GM18499 (cell line): Measurements from ENCODE around the gene RTP2.
"Not testable (repeated sequence)": the region's sequence is repeated elsewhere in the genome, so short reads cannot be mapped to it uniquely, and the experiment has no call there.

Experiments used
- ATAC-seq: cut with Tn5 transposase; IDR thresholded peaks from one replicate; pipeline ENCODE4 v1.9.1; 2021; ENCODE audit warnings: moderate number of reproducible peaks; ENCODE audit not compliant: insufficient read depth, unreplicated experiment

Gene RTP2

DNA sequence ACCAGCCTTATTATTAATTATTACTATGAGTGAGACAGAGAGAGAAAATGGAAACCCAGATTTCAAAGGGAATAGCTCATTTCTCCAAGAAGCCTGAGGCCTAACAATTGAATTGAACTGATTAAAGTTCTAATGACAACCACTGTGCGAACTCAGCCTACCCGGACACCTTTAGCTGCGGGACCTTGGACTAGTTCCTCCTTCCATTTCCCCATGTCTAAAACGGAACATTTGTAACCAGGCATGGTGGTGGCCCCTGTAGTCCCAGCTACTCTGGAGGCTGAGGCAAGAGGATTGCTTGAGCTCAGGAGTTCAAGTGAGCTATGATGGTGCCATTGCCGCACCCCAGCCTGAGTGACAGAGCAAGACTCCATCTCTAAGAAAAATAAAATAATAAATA lies 16.4 kb upstream of the RTP2 start:
- no peak for ATAC-seq

DNA sequence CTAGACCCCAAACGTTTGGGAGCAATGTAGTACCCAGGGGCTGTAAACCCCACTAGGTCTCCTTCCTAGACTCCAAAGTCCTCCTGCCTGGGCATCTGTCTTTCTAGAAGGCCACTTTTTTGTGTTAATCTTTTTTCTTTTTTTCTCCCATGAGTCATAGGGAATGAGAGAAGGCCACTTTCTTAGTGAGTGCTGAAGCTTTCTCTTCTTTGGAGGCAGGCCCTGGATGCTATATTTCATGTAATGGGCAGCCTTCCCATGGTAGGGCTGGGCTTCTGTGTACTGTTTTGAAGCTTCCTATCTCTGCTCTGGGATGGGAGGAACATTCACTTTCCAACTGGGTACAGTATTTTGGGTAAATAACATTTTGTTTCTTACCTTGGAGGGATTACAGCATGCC lies 15.2 kb upstream of the RTP2 start:
- no peak for ATAC-seq

DNA sequence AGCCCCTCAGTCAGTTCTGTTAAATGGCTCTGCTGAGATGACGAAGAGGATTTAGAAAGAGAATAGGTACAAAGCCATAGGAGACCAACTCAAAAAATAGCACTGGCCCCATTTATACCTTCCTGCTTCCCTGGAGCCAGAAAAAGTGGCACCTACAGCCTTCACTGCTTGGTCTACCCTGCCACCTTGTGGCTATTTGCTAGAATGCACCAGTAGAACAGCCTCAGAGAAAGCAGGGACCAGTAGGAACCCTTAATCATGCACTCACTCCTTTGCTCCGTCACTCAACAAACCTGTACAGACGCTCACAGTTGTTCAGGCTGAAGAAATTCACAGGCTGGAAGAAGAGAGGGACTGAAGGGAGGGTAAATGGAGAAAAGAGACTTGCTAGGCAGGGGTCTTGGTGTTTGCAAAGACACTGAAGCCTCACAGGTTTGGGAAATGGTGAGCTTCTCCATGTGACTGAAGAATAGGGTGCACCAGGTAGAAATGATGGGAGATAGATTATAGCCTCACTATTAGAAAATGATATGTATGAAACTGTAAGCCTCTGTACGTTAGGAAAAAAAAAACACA lies 12.1 kb upstream of the RTP2 start:
- ATAC-seq: peak; percentile 73

DNA sequence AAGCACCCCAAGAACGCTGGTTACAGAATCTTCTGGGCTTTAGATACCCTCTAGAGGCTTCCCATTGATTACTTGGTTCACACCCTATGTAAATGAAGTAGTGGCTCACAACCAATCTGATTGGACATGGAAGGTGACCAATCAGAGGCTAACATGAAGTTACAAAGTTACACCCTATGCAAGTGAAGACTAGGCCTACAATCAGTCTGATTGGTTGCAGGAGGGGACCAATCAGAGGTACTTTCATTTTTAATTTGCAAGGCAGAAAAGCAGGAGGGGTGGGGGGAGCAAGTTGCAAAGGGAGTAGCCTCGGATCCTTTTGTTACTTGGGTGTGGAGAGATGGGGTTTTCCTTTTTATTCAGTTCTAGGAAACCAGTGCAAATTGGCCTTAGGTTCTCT lies 11.1 kb upstream of the RTP2 start:
- ATAC-seq: no peak

DNA sequence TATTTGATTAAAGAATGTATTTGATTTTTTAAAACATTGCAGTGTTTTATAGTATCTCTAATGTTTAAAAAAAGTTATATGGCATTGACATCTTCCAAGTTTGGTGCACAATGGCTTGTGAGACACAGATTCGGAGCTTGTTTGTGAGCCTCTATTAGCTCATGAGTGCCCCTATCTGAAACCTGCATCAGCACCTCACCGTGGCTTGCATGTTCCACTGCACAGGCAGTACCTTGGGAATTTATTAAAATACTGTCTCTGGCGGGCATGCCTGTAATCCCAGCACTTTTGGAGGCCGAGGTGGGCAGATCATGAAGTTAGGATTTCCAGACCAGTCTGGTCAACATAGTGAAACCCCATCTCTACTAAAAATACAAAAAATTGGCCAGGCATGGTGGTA lies 6.8 kb upstream of the RTP2 start:
- no peak for ATAC-seq

DNA sequence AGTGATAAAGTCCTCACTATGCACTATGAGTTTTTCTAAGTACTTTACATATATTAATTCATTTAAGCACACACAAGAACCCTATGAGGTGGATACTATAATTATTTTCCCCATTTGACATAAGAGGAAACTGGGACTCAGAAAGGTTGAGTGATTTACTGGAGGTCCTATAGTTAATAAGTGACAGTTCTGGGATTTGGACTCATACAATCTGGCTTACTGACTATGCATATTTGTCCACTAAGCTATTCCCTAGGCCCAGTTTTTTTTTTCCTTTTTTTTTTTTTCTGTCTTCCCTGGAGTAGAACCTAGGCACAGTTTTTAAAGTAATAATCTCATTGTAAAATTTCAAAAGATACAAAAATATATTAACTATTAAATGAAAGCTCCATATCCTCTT lies 6.3 kb upstream of the RTP2 start:
- ATAC-seq: no peak

DNA sequence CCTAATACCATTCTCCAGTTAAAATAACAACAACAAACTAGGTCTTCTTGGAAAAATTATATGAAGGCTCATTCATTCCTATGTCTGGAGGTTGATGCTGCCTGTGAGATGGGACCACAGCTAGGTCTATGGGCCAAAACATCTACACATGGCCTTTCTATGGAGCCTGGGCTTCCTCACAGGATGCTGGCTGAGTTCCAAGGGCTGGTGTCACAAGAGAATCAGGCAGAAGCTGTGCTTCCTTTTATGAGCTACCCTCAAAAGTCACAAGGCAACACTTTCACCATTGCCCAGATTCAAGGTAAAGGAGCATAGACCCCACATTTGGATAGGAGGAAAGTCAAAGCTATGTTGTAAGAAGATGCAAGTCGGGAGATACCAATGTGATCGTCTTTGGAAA lies 4.6 kb upstream of the RTP2 start:
- ATAC-seq: no peak

DNA sequence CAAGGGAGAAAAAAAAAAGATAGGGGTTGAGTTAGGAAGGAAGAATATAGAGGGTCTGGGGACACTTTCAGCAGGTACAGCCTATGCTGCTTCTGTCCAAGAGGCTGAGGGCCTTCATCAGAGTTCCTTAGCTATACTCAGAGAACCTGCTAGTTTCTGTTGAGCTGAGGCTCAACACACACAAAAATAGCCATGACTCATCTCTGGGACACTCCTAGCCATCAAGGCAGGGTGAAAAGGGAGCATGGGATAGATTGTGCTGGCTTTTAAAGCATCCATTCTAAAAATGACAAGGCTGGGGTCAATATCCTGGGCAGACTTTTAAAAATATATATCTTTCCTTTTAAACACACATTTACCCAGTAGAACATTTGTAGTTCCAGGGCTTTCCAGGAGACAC lies 2.8 kb upstream of the RTP2 start:
- no peak for ATAC-seq

DNA sequence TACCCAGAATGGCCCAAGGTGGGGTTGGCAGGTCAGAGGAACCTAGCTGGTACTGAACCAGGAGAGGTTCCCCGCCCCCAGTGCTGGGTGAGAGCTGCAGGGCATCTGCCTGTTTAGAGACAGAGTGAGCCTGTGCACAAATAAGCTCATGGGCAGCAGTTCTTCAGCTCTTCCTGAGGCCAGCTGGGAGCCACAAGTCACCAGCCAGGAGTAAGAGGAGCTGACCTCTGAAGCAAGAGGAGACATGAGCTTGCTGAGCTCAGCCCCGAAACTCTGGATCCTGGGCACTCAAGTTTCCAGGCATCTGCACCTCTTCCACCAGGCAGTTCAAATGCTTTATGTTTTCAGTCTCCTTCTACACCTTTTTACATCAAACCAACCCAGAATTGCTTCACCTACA lies 2.1 kb downstream of the RTP2 start:
- no peak for ATAC-seq

DNA sequence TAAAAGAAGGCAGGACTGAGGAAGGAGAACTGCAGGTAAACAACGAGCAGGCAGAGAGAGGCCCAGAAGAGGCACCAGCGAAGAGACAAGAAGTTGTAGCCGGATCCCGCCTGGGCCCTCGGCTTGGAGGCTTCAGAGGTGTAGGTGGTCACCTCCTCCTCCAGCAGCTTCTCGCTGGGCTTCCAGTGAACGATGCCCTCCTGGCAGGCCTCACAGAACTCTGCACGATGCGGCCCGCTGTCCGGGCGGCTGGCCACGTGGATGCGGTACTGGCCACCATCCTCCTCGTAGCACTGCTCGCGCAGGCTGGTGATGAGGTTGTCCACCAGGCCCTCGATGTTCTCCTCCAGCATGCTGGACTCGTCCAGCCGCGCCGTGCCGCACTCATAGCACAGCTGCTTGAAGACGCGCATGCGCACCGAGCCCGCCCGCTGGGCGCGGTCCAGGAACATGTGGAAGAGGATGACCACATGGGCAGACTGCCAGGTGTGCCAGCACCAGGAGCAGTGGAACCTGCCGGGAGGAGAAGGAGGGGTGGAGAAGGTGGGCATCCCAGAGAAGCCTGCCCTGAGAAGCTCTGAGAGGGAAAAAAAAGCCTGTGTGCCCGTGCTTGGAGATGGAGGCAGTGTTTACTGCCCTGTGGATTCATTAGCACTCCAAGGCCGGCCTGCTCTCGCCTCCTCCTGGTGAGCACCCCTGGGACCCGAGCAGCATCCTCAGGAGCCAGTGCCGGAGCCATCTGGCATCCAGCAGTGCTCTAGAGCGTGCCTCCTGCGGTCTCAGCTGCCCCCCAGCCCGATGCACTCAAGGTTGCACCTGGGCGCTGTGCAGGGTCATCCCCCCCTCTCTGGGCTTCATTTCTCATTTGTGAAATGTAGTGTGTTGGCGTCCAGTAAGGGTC lies 3.6 kb downstream of the RTP2 start:
- no peak for ATAC-seq

DNA sequence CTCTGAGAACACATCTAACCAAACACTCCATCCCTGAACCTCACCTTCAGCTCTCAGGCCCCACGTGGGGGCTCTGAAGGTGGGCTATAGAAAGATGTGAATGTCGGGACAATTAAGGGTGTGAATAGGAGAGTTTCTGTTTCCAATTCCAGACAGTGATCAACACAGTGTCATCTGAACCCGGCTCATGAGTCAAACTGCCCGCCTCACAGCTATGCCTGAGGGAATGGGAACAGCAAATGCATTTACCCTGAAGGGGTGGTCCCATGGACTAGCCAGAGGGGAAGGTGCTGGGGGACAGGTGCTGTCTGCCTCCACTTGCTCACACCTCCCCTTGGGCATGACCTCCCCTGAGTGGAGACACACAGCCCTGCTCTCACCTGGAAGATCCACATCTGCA lies 6.3 kb downstream of the RTP2 start:
- ATAC-seq: no peak

DNA sequence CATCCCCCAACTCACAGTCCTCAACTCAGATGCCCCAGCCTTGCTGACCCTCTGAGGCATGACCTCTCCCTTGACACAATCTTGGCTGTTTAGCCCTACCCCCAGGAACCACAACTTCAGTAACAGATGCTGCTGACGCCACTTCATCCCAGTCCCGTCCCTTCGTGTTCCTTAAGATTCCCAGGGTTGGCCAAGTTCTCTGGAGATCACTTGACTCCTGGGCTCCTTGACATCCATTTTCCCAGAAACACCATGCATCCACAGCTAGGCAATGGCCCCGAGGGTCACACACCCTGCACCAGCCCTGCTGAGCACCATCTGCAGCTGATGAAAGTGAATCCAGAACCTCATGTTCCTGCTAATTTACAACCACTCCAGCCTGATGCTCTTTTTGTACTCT lies 6.9 kb downstream of the RTP2 start:
- no peak for ATAC-seq

DNA sequence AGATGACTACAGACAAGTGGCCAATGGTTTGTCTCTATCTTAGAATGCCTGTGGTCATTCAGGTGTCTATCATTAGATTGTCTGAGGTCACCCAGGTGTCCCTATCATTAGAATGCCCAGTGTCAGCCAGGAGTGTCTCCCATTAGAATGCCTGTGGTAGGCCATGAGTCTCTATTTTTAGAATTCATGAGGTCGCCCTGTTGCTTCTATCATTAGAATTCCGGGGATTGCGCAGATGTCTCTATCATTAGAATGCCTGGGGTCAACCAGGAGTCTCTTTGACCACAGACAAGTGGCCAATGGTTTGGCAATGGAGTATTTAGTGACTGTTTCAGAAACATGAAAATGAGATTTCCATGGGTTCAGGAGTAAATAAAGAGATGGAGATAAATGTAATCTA lies 7.6 kb downstream of the RTP2 start:
- ATAC-seq: no peak

DNA sequence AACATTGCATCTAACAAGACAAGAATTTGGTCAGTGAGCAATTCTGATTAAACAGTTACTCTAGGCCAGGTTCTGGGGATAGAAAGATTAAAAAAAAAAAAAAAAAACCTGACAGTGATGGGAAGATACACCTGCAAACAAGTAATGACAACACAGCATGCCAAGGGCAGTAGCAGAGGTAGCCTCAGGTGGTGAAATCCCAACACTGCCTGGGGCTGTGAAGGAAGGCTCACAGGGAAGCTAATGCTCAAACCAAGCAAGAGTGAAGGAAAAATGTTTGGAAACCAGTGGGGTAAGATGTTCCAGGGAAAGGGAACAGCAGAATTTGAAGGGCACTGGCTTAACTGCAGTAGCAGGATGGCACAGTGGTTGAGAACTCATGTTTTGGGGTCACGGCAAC lies 8.9 kb downstream of the RTP2 start:
- ATAC-seq: no peak

DNA sequence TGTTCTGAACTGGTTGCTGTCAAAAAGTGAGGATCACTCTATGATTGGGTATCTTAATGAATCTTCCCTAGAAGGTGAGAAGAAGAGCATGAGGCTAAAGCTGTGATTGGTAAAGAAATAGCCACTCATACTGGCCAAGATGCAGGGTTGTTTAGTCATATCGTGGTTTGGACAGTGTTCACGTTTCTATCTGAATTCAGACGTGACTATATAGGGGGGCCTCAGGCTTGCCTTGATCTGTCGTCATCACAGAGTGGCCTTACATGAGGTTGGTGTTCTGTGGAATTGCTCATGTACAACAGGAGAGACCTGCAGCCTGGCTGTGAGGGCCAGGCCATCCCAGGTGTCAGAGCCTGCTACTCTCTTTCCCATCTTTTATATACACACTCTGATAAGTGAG lies 12.4 kb downstream of the RTP2 start:
- ATAC-seq: no peak

DNA sequence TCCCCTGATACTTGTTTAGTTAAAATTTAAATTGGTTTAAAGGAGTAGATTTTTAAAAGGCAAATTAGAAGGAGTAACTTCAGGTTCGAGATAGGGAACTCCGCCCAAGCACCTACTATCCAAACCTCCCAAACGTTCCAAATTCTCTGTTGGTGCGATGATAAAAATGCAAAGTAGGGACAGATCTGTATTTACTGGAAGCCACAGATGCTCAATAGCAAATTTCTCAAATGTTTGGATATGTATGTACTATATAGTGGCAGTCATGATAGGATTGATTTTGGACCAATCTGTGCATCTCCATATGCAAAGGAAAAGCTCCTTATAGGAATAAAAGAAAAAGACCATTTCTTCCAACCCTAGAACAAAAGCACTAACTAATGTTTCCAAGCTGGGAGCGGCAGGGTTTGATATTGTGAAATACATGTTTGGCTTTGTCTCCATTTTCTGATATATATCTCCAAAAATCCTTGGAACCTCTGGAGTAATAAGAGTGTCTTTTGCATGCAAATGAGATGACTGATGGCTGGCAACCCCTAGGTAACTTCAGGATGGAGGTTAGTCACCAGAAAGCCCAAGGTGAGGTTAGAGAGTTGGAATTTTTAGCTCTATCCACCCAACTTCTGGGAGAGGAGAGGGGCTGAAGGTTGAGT lies 15.6 kb downstream of the RTP2 start:
- ATAC-seq: no peak

DNA sequence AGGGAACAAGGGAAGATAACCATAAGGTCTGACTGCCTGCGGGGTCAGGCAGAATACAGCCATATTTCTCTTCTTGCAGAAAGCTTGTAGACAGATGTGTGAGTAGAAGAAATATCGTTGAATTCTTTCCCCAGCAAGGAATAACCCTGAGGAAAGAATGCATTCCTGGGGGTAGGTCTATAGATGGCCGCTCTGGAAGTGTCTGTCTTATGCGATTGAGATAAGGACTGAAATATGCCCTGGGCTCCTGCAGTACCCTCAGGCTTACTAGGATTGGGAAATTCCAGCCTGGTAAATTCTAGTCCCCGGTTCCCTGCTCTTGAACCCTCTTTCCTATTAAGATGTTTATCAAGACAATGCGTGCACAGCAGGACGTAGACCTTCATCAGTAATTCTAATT lies 16.4 kb downstream of the RTP2 start:
- ATAC-seq: no peak

DNA sequence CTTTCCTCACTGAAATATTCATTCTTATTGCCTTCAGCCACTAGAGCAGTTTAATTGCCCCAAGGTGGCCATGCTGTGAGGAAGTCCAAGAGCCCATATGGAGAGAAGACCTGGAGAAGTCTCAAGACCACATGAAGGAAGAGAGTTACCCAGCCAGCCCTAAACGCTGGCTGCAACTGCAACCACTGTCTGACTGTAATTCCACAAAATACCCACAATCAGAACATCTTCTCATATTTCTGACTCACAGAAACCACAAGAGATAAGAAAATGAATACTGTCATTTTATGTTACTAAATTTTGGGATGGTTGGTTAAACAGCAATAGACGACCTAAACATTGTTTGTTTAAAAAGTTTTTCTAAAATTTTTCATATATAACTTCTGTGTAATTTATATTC lies 17.5 kb downstream of the RTP2 start:
- ATAC-seq: no peak

DNA sequence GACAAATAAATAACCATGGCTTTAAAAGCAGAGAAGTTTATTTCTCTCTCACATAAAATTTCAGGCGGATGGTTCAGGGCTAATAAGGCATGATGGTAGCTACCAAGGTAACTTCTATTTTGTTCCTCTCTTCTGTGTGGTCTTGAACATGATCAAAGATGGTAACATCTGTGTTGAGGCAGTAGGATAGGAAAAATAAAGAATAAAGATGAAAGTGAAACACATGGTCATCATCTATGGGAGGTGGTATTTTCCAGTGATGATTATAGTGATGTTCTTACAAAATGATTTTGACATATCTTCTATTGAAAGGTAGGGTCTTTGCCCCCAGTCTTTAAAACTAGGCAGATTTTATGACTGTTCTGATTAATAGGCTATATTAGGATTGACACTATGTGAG lies 17.9 kb downstream of the RTP2 start:
- ATAC-seq: no peak

DNA sequence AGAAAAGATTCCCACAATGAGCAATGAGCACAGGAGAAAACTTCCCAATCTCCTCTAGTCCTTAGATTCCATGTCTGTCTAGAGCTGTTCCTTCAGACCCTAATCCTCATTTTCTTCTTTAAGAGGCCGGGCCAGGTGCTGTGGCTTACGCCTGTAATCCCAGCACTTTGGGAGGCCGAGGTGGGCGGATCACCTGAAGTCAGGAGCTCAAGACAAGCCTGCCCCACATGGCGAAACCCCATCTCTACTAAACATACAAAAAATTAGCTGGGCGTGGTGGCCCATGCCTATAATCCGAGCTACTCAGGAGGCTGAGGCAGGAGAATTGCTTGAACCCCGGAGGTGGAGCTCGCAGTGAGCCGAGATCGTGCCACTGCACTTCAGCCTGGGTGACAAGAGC lies 20.6 kb downstream of the RTP2 start:
- ATAC-seq: not testable (repeated sequence)

DNA sequence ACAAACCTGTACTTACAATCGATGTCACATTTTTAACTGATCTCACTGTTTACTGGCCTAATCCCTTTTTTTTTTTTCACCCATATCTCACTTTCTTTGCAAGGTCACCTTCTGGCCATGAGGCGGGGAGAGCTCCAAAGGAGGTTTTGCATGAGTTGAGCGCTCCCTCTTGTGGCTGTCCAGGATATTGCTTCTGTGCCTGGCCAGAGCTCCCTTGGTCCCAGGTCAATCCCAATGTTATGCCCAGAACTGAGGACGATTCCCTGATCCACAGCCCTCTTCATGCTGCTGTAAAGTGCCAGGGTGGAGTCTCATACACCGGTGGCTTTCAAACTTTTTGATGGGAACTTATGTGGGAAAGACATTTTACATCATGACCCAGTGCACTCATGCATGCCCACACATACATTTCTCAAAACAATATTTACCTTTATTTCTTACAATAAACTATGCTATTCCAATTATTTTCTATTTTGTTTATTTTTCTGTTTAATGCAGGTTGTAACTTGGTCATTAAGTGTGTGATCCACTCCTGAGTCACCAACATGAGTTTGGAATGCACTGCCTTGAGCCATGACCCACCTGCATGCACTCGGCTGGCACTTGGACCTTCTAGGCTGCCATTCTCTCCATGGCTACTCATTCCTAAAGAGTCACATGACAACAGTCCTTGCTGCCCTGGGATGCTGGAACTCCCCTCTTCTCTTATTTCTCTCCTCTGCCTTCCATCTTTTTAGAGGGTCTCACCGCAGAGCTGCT lies 22.5 kb downstream of the RTP2 start:
- ATAC-seq: no peak
